NT2/D1 (cell line): ENCODE results near the gene S100A14.

Experiments
- DNase-seq: peaks from one replicate; pipeline ENCODE4 v3.0.0-alpha.2; 2011; ENCODE audit warnings: low read depth, low spot score
- H3K27me3 ChIP-seq: 2 replicates; pipeline ENCODE4 v1.6.0; 2011; ENCODE audit warnings: mild to moderate bottlenecking; ENCODE audit not compliant: insufficient read length, insufficient read depth
- H3K36me3 ChIP-seq: 2 replicates; pipeline ENCODE4 v1.6.1; 2011; ENCODE audit warnings: mild to moderate bottlenecking, low read length, mixed read lengths; ENCODE audit not compliant: insufficient read depth, insufficient read length
- H3K4me1 ChIP-seq: 2 replicates; pipeline ENCODE4 v1.5.1; 2011; ENCODE audit not compliant: insufficient read depth, insufficient read length
- H3K4me3 ChIP-seq: 2 replicates; pipeline ENCODE4 v1.5.1; 2011; ENCODE audit warnings: low read depth; ENCODE audit not compliant: insufficient read length
- H3K9ac ChIP-seq: 2 replicates; pipeline ENCODE4 v1.6.0; 2011; ENCODE audit warnings: low read depth; ENCODE audit not compliant: insufficient read length
- H3K9me3 ChIP-seq: 2 replicates; pipeline ENCODE4 v1.5.1; 2011; ENCODE audit warnings: mild to moderate bottlenecking, low read length; ENCODE audit not compliant: insufficient read depth
- SUZ12 ChIP-seq: IDR thresholded peaks from 2 replicates; pipeline ENCODE4 v1.6.1; 2011; ENCODE audit not compliant: insufficient read length, insufficient read depth; ENCODE audit errors: extremely low read depth
- YY1 ChIP-seq: IDR thresholded peaks from 2 replicates; pipeline ENCODE4 v1.6.1; 2011; ENCODE audit not compliant: insufficient read length, insufficient read depth
- ZNF274 ChIP-seq: IDR thresholded peaks from 2 replicates; pipeline ENCODE4 v1.6.1; 2011; ENCODE audit warnings: mild to moderate bottlenecking, low read depth, low read length

S100A14 gene

DNA sequence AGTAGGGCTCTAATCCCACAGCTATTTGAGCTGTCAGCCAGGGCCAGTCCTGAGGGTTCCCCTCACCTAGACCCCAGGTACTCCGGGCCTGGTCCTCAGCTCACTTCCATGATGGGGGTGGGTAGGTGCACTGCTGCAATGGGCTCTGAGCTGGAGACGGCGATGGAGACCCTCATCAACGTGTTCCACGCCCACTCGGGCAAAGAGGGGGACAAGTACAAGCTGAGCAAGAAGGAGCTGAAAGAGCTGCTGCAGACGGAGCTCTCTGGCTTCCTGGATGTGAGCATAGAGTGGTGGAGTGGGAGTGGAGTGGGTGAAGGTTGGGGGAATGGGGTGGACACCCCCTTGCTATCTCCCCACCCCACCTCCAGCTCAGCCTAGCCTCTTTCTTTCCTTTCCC lies 14.3 kb upstream of the S100A14 start:
- Histone ChIP-seq H3K36me3 (peaks cover 24% of the 10 kb centered on the region), H3K4me1 (peaks cover 34% of the 10 kb centered on the region), H3K4me3 (no peak overlapping the region), H3K9ac (no peak overlapping the region), H3K27me3 (no peaks in the 10 kb centered on the region), H3K9me3 (no peaks in the 10 kb centered on the region)
- no peak for TF ChIP-seq SUZ12
- no peak for TF ChIP-seq YY1
- no peak for TF ChIP-seq ZNF274
- no peak for DNase-seq

- H3K4me3 ChIP-seq: no peak overlapping the region
- H3K9me3 ChIP-seq: no peaks in the 10 kb centered on the region
- peak overlapping the region; percentile 24 for H3K9ac ChIP-seq
- H3K4me1 ChIP-seq: peaks cover 34% of the 10 kb centered on the region
- TF ChIP-seq YY1 (no peak), ZNF274 (no peak), SUZ12 (no peak)
- H3K27me3 ChIP-seq: no peaks in the 10 kb centered on the region
- peaks cover 24% of the 10 kb centered on the region for H3K36me3 ChIP-seq
- DNase-seq: no peak
Measured at GRCh38 chr1:153629971-153630370, 13.8 kb upstream of the S100A14 start.

- no peak for DNase-seq
- Histone ChIP-seq H3K9ac (no peak overlapping the region), H3K27me3 (no peaks in the 10 kb centered on the region), H3K4me1 (peaks cover 34% of the 10 kb centered on the region), H3K36me3 (peaks cover 29% of the 10 kb centered on the region), H3K9me3 (no peaks in the 10 kb centered on the region), H3K4me3 (no peak overlapping the region)
- TF ChIP-seq ZNF274: no peak
- TF ChIP-seq SUZ12: no peak
- TF ChIP-seq YY1: no peak
Measured at GRCh38 chr1:153629343-153629665, 13.2 kb upstream of the S100A14 start.

GRCh38 chr1:153628638-153629342 lies 12.7 kb upstream of the S100A14 start:
- Histone ChIP-seq H3K4me3 (no peak overlapping the region), H3K4me1 (peaks cover 34% of the 10 kb centered on the region), H3K9ac (peak overlapping the region; percentile 24), H3K9me3 (no peaks in the 10 kb centered on the region), H3K27me3 (no peaks in the 10 kb centered on the region), H3K36me3 (peaks cover 34% of the 10 kb centered on the region)
- no peak for DNase-seq
- TF ChIP-seq ZNF274 (no peak), SUZ12 (no peak), YY1 (no peak)

GRCh38 chr1:153627715-153628626 lies 11.8 kb upstream of the S100A14 start, which contains the start of gene S100A1:
TSS of gene S100A1 (plus strand) at chr1:153628434. CDS start at chr1:153630522, 2,088 bp downstream.
- H3K4me3 ChIP-seq: peak within 1 kb of the TSS; percentile 75
- TF ChIP-seq ZNF274 (no peak), SUZ12 (no peak), YY1 (no peak)
- peak within 1 kb of the TSS; percentile 91 for H3K9ac ChIP-seq
- peaks cover 39% of the 10 kb centered on the region for H3K36me3 ChIP-seq
- H3K4me1 ChIP-seq: peaks cover 34% of the 10 kb centered on the region
- DNase-seq: no peak
- no peaks in the 10 kb centered on the region for H3K9me3 ChIP-seq
- H3K27me3 ChIP-seq: no peaks in the 10 kb centered on the region

DNA sequence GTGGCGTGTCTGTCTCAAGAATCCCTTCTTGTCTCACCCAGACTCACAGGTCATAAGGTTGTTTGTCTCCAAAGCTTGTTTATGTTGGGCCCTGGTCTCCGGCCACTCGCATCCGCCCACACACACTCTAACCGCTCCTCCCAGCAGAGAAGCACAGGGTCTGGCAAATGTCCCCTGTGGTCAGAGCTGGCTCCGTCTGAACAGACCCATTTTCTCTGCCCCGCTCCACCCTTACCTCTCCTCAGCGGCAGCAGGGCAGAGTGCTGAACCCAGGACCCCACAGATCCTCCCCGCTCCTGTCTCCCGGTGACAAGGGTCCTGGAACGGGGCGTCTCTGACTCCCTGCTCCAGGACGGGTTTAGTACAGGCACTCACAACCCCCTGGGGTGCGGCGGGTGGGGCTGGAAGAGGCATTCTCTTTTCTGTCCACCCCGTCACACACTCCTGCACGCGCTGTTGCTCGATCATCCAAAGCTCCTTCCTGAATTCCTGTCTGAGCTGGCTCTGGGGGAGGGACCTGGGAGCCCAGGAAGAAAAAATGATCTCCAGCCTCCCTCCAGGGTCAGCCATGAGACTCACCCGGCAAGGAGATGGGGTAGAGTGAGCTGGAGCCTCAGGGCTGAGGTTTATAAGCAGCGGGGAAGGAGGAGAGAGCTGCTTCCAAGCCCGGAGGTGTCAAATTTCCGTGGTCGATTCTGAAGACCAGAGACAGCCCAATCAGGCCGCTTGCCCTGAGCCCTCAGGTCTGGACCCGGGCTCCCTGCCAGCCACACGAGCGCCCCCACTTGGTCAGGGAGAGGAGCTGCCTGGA lies 11.0 kb upstream of the S100A14 start, which contains the start of gene S100A13:
Gene S100A13 (minus strand): TSS at position 602 of the 811 bp plus-strand sequence. CDS start 1,033 bp downstream, outside the sequence.
- peak within 1 kb of the TSS; percentile 75 for H3K4me3 ChIP-seq
- peak within 1 kb of the TSS; percentile 91 for H3K9ac ChIP-seq
- TF ChIP-seq SUZ12 (no peak), YY1 (peak; percentile 20)
- H3K36me3 ChIP-seq: peaks cover 44% of the 10 kb centered on the region
- H3K4me1 ChIP-seq: peaks cover 34% of the 10 kb centered on the region
- H3K9me3 ChIP-seq: no peaks in the 10 kb centered on the region
- DNase-seq: peak; percentile 99
- H3K27me3 ChIP-seq: no peaks in the 10 kb centered on the region
